Daoy (cell line): ENCODE measurements around the gene CFL1. TPM values are rescaled to one million over a fixed set of nuclear protein-coding genes. Genes with fewer than 3 reads are reported as not detected.
A peak's percentile ranks its signal among the peaks of the same experiment; 100 is the strongest.

Experiments
- DNase-seq: peaks from one replicate; pipeline ENCODE4 v3.0.0-alpha.2; 2015; ENCODE audit warnings: low read depth
- total RNA-seq: library from RNA; depleted of rRNA; stranded (reverse); fragments of >200 nt; shearing (Covaris generic); gene quantifications from 2 replicates; pipeline ENCODE4 v1.2.3, GENCODE V29; 2014; rRNA removed

Gene CFL1
- total RNA-seq: 1,524 and 1,831 TPM in 2 replicates

- DNase-seq: peak; percentile 99
These were observed at the start of gene CFL1 for GRCh38 chr11:65857853-65858680. CFL1 (minus strand) TSS chr11:65858180; CDS start chr11:65858099, 81 bp downstream.

DNA sequence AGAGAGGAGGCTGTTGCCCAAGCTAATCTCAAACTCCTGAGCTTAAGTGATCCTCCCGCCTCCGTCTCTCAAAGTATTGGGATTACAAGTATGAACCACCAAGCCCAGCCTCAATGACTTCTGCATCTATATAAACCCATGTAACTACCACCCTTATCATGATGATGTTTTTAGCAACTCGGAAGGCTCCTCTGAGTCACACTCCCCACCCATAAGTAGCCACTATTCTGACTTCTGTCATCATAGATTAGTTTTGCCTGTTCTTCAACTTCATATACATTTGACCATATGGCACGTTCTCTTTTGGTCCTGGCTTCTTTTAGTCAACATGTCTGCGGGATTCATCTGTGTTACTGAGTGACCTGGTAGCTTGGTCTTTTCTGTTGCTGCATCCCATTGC, 48.6 kb upstream of the CFL1 start:
- peak; percentile 27 for DNase-seq

DNA sequence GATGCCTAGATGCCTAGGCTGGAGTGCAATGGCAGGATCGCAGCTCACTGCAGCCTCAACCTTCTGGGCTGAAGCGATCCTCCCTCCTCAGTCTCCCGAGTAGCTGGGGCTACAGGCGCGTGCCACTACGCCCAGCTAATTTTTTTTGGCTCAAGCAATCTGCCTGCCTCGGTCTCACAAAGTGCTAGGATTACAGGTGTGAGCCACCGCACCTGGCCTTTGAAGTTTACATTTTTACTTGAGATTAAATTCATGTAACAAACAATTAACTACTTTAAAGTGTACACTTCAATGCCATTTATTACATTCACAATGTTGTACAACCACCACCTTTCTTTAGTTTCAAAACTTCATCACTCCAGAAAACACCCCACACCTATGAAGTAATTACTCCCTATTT, 45.7 kb upstream of the CFL1 start:
- DNase-seq: no peak

DNA sequence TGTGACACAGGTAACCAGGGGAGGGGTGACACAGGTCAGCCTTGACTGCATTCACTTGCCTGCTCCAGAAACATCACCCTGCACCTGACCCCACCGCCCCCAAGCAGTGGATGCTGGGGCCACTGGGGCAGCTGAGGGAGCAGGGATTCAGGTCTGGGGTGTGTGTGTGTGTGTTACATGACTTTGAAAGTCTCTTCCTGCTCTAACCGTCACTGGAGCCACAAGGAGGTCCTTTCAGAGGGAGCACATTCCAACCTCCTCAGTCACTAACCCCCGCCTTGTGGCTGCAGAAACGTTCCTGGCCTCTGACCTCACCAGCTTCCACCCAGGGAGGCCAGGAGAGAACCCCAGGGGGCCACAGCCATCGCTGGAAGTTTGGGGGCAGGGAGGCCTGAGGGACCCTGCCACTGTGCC, 45.1 kb upstream of the CFL1 start:
- DNase-seq: peak; percentile 96

GRCh38 chr11:65900899-65901180, 42.9 kb upstream of the CFL1 start:
- DNase-seq: no peak

DNA sequence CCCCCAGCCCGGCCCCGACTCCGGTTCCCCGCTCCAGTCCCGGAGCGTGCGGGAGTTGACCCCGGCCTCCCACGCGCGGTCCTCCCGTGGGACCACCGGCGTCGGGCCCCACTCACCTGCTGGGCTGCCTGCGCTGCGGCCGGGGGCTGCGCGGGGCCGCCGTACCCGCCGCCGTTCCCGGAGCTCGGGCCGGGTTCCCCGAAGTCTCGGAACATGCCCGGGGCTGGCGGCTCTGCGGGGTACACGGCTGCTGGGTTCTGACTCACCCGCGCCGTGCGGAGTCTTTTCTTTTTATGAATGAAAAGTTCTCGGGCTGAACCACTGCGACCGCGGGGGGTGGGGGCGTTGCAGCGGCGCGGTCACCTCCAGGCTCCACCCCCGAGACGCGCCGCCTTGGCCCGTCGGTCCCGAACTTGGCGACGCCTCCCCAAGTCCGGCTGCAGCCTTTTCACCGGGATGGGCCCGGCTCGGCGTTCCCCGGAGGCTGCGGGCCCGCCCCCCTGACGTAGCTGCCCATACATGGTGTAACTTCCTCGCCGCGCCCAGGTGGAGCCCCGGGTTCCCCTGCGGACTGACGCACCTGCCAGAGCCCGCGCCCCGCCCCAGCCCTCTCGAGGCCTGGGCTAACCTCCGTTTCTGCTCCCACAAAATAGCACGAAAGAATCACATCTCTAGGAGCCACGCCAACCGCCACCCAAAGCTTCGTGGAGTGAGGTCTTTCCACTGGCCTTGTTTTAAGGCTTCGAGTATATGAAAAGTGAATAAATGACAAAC, 42.3 kb upstream of the CFL1 start, which contains the start of gene FOSL1:
TSS of gene FOSL1 (minus strand) at position 264 of the 774 bp plus-strand sequence. CDS start at position 215, 49 bp downstream.
- peak; percentile 98 for DNase-seq

- peak; percentile 96 for DNase-seq
These were observed 41.6 kb upstream of the CFL1 start for GRCh38 chr11:65899356-65900124.

- no peak for DNase-seq
These were observed 40.8 kb upstream of the CFL1 start for GRCh38 chr11:65898656-65899355.

DNA sequence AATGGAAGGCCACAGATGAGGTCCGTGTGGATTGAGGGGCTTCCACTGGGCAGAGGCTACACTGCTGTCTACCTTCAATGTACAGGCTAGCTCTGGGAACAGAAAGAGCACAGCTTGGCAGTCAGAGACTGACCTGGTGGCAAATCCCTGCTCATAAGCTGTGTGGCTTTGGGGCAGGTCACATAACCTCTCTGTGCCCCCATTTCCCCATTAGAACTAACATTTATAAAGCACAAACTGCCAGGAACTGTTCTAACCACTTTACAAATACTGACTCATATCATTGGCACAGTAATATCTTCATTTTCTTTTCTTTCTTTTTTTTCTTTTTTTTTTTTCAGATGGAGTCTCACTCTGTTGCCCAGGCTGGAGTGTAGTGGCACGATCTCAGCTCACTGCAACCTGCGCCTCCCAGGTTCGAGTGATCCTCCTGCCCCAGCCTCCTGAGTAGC, 39.1 kb upstream of the CFL1 start:
- DNase-seq: no peak

GRCh38 chr11:65896034-65896999, 38.3 kb upstream of the CFL1 start:
- no peak for DNase-seq

- DNase-seq: peak; percentile 23
These were observed 37.6 kb upstream of the CFL1 start for GRCh38 chr11:65895482-65895981.

DNA sequence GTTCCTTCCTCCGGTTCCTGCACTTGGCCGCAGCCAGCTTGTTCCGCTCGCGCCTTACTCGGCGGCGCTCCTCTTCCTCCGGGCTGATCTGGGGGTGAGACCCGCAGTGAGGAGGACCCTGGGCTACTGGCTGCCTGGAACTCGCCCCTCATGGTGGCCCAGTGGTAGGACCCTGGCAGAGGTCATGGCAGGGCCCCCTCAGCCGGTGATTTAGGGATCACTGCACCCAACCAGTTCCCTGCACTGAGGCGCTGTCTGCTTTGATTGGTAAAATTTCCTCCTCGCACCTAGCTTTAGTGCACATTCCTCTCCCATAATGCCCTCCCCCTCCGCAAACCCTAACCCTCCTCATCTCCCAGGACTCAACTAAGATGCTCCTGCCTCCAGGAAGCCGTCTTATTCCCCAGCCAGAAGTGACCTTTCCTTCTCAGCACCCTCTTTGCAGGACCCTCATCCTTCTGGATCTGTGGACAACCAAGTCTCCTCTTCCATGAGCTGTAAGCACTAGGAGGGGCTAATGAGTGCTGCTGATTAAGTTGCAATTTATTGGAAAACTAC, 36.1 kb upstream of the CFL1 start:
- DNase-seq: peak; percentile 41

DNA sequence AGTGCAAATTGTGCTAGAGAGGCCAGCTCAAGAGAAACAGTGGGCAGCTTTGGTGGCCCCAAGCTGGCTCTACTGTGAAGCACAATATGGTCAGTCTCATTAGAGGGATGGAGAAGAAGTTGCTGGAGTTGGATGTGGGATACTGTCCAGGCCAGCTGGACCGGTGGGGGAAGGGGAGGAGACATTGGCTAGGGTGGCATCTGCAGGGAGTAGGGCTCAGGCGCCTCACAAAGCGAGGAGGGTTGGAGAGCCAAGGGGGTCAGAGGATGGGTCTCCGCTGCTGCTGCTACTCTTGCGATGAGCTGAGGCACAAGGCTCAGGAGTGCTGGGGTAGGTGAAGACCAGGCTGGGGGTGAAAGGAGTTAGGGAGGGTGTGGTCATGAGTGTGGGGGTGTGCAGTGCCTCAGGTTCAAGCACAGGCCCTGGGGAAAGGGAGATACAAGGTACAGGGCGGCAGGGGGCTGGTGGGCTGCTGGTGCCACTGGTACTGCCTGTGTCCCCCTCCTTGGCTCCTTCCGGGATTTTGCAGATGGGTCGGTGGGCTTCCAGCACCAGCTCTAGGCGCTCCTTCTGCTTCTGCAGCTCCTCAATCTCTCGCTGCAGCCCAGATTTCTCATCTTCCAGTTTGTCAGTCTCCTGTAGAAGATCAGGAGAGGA, 34.8 kb upstream of the CFL1 start:
- DNase-seq: peak; percentile 33

DNA sequence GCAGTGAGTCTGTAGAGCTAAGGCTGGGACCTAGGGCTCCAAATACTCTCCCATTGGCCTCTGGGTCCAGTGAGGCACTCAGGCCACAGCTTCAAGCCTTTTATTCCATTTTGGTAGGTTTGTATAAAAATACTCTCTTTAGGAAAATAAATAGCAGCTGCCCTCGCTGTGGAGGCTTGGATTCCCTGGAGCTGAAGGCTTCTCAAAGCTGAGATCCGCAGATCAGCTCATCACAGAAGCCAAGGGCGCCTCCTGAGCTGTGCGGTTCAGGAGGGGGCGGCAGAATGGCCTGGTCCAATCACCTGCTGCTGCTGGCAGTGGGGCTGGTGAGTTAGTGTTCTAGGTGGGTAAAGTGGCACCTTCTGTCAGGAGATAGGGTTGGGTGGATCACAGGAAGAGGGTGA, 34.2 kb upstream of the CFL1 start:
- DNase-seq: peak; percentile 51

GRCh38 chr11:65891219-65892136, 33.5 kb upstream of the CFL1 start:
- DNase-seq: peak; percentile 76

DNA sequence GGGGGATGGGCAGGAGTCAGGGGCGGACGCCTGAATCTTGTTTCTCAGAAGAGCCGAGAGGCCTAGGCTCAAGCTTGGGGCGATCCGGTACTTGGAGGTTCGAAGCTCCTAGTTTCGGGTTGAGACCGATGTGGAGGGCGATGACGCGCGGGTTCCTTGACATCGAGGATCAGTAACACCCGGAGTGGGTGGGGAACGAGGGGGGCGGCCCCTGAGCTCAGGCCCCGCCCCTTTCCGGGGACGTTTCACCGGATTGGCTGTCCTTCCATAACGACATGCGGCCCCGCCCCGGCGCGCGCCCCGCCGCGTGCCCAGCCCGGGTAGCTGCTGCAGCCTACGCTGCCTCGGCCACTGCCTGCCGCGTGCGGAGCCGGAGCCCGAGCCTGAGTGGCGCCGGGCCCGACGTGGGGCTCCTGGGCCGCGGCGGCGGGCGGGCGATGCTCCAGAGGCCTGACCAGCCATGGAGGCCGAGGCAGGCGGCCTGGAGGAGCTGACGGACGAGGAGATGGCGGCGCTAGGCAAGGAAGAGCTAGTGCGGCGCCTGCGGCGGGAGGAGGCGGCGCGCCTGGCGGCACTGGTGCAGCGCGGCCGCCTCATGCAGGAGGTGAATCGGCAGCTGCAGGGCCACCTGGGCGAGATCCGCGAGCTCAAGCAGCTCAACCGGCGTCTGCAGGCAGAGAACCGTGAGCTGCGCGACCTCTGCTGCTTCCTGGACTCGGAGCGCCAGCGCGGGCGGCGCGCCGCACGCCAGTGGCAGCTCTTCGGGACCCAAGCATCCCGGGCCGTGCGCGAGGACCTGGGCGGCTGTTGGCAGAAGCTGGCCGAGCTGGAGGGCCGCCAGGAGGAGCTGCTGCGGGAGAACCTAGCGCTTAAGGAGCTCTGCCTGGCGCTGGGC, 32.6 kb upstream of the CFL1 start, which contains the start of gene CCDC85B:
TSS of gene CCDC85B (plus strand) at position 350 of the 895 bp plus-strand sequence. CDS start at position 461, 111 bp downstream.
- peak; percentile 98 for DNase-seq
